Lung (tissue), 12 donors: Measurements from ENCODE around the gene SYNPO2. TPM values are rescaled to one million over a fixed set of nuclear protein-coding genes. Genes with fewer than 3 reads are reported as not detected.

Experiments
- ATAC-seq: fragments of 200-7000 bp; cut with Tn5 transposase; one replicate; pipeline ENCODE4 v1.9.1; 2020; ENCODE audit warnings: moderate number of reproducible peaks; ENCODE audit not compliant: insufficient read depth, low FRiP score
- DNase-seq, 3 donors: peaks; one replicate each; pipeline ENCODE4 v3.0.0-alpha.2; 2013 to 2017
- H3K27ac ChIP-seq, 2 donors: one replicate each; pipeline ENCODE4 v1.5.1; 2013; ENCODE audit warnings: mild to moderate bottlenecking in 2 of 2, moderate library complexity in 2 of 2, control low read depth in 1 of 2, inconsistent platforms in 1 of 2, low read depth in 1 of 2, low read length in 1 of 2
- H3K27me3 ChIP-seq, 3 donors: one replicate each; pipeline ENCODE4 v1.5.1; 2013; ENCODE audit warnings: low read length in 2 of 3; ENCODE audit not compliant: control insufficient read depth in 3 of 3, insufficient read depth in 3 of 3
- H3K36me3 ChIP-seq, 4 donors: one replicate each; pipeline ENCODE4 v1.5.1; 2013; ENCODE audit warnings: low read length in 4 of 4, mild to moderate bottlenecking in 1 of 4, moderate library complexity in 1 of 4; ENCODE audit not compliant: control insufficient read depth in 4 of 4, insufficient read depth in 4 of 4
- H3K4me1 ChIP-seq, 5 donors: one replicate each; pipeline ENCODE4 v1.5.1; 2013; ENCODE audit warnings: low read length in 5 of 5, mild to moderate bottlenecking in 2 of 5, moderate library complexity in 1 of 5; ENCODE audit not compliant: control insufficient read depth in 5 of 5, insufficient read depth in 5 of 5
- H3K4me3 ChIP-seq: one replicate; pipeline ENCODE4 v1.5.1; 2013; ENCODE audit warnings: mild to moderate bottlenecking, control low read depth, moderate library complexity
- H3K9ac ChIP-seq, 2 donors: one replicate each; pipeline ENCODE4 v1.5.1; 2013; ENCODE audit warnings: low read length in 2 of 2, control low read depth in 1 of 2; ENCODE audit not compliant: insufficient read depth in 1 of 2
- H3K9me3 ChIP-seq, 4 donors: one replicate each; pipeline ENCODE4 v1.5.1; 2013; ENCODE audit warnings: low read length in 3 of 4, mild to moderate bottlenecking in 1 of 4, moderate library complexity in 1 of 4; ENCODE audit not compliant: control insufficient read depth in 4 of 4, insufficient read depth in 3 of 4
- CTCF ChIP-seq: IDR thresholded peaks from 2 replicates; pipeline ENCODE4 v1.5.1; 2012; ENCODE audit warnings: mild to moderate bottlenecking; ENCODE audit errors: control extremely low read depth, extremely low read depth
- WGBS, 2 donors: extraction: QIAGEN DNeasy Blood & Tissue Kit; methylation state at CpG; one replicate each; pipeline ENCODE4 v1.1.7; 2013; 5-methylcytosine and 5-hydroxymethylcytosine counted together
- polyA plus RNA-seq, 2 donors: library from polyadenylated mRNA; stranded (reverse); fragments of 200-250 nt; gene quantifications; one replicate each; pipeline ENCODE4 v1.2.1, GENCODE V29; 2013
- total RNA-seq, 2 donors: library from RNA; depleted of rRNA in 1 of 2; stranded (reverse); fragments of >200 nt in 1 of 2; gene quantifications; one replicate each; pipeline ENCODE4 v1.2.1, GENCODE V29; 2014 to 2021
- donor health status: control.
- donor health status: control.
- donor health status: Bipolar disorder and iron deficiency.
- donor health status: healthy.
- donor health status: DM: yes; HTN: yes; CAD: no.

Gene SYNPO2
- total and polyA plus RNA-seq, 4 donors, result 3.5 to 27.6 (median 10.1) TPM

GRCh38 chr4:119032921-119033685 lies 144.4 kb downstream of the SYNPO2 start:
- no peaks in the 10 kb centered on the region for H3K27me3 ChIP-seq
- whole genome bisulfite sequencing, 2 donors, result 83% methylated on average over 6 of the region's 6 CpGs
- TF ChIP-seq CTCF, result no peak
- H3K4me3 ChIP-seq, result no peak overlapping the region
- peaks cover 0 to 11% (median 0%) of the 10 kb centered on the region in 5 donors for H3K4me1 ChIP-seq
- ATAC-seq (no peak), DNase-seq (no peak)
- peaks cover 0 to 3% (median 1%) of the 10 kb centered on the region in 4 donors for H3K36me3 ChIP-seq
- H3K9me3 ChIP-seq, result peaks cover 0 to 6% (median 0%) of the 10 kb centered on the region in 4 donors
- peak overlapping the region in 1 of 2 donors; percentile 21 for H3K27ac ChIP-seq
- H3K9ac ChIP-seq, result no peak overlapping the region

DNA sequence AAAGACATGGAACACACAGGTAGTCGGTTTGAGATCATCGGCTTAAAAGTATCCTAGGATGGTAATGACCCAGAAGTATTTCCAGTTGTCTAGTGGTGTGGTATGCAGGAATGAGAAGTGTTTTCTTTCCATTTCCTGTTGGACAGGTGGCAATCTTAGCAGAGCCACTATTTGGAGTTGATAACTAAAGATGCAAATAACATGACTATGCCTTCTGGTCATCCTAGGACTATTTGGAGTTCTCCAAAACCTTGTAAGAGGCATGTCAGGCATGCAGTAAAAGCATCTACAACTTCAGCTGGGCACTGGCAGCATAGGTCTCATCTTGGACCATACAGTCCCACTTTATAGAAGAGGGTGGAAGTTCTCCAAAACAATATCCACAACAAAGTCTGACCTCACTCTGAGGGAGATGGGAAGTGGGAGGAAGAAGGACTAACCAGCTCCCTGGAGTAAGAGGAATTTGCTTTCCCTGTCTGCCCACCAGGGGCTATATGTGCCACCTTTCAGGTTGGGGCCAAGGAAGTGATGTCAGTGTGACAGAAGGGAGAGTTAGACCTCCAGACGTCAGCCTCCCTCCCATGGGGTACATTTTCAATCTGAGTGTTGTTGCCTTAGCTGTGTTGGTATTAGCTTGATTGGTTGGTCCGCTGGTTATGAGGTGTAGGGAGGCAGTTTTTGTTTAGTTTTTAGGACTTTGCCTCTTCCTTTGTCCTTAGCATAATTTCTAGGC lies 145.8 kb downstream of the SYNPO2 start:
- no peak overlapping the region for H3K9ac ChIP-seq
- H3K4me1 ChIP-seq, result peaks cover 0 to 15% (median 0%) of the 10 kb centered on the region in 5 donors
- no peaks in the 10 kb centered on the region for H3K27me3 ChIP-seq
- peaks cover 0 to 3% (median 1%) of the 10 kb centered on the region in 4 donors for H3K36me3 ChIP-seq
- DNase-seq (no peak), ATAC-seq (peak; percentile 50)
- 68 to 72% methylated on average over 4 of the region's 4 CpGs for WGBS, 2 donors
- peaks cover 0 to 6% (median 0%) of the 10 kb centered on the region in 4 donors for H3K9me3 ChIP-seq
- no peak overlapping the region for H3K4me3 ChIP-seq
- TF ChIP-seq CTCF, result no peak
- H3K27ac ChIP-seq, result peak overlapping the region; percentile 32 to 46

DNA sequence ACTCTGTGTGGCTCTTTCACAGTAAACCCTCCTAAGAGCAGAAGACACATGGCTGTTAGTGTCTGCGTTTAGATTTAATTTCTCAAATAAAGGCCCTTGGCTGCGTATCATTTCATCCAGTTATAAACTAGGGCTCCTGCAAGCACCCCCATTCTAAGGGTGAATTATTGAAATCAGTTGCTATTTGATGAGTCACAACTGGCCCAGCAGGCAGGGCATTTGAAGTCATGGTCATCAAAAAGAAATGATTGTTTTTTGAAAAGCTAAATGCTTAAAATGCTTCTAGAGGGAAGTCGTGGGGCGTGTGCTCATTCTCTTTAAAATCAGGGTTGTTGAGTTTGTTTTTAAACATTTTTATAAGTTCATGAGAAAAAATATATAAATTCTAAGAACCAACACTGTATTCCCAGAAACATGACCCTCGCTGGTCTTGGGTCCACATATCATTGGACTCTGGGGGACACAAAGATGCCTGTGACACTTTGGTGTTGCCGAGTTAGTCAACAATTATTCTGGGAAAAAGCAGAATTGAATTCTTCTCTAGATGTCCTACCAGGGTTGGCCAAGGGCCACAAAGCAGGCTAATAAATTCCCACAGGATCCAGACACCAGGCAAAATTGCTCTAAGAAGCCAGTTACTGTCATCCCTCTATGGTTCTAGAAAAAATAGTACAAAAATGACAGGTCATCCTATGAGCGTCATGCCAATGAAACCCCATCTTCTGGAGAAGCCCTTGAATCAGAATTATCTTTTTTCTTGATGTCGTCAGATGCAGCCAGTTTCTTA lies 147.5 kb downstream of the SYNPO2 start:
- Histone ChIP-seq H3K4me1 (peaks cover 0 to 17% (median 2%) of the 10 kb centered on the region in 5 donors), H3K9me3 (no peaks in the 10 kb centered on the region), H3K4me3 (no peak overlapping the region), H3K27ac (peak overlapping the region in 1 of 2 donors; percentile 55), H3K36me3 (peaks cover 0 to 3% (median 0%) of the 10 kb centered on the region in 4 donors), H3K9ac (no peak overlapping the region), H3K27me3 (no peaks in the 10 kb centered on the region)
- DNase-seq (no peak), ATAC-seq (no peak)
- no peak for TF ChIP-seq CTCF
- 85 to 92% methylated on average over 8 of the region's 8 CpGs for WGBS, 2 donors
